D721Med (cell line): ENCODE data around the gene AS3MT.

ENCODE experiments used
- DNase-seq: peaks from one replicate; pipeline ENCODE4 v3.0.0; 2011; ENCODE audit warnings: low spot score; ENCODE audit not compliant: insufficient read length
- FAIRE-seq: peaks from 2 replicates; lab custom pipeline; 2011; peaks lifted over from hg19 to GRCh38; lab: Jason Lieb, UNC
- TF ChIP-seq, protein P1 (sequence below): IDR thresholded peaks from 2 replicates; pipeline ENCODE4 v1.5.1; 2012; ENCODE audit warnings: mild to moderate bottlenecking, control low read depth; ENCODE audit not compliant: insufficient read depth; ENCODE audit errors: missing control alignments

The AS3MT gene

DNA sequence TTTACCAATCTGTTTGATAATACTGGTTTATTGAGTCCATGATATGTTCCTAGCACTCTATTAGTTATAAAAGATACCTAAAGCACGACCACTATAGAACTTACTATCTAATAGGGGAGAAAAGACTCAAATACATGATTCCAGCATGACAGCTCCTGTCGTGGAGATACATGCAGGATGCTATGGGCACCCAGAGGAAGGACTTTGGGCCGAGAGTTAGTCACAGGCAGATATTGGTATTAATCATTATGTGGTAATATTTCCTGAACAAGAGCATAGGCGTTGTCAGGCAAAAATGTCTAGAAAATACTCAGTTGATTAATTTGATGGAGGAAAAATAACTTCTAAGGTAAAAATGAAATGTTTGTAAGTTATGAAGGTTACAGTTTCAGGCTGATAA is 80.6 kb downstream of the AS3MT start:
- no peak for DNase-seq
- FAIRE-seq: no peak
- TF ChIP-seq, protein P1, sequence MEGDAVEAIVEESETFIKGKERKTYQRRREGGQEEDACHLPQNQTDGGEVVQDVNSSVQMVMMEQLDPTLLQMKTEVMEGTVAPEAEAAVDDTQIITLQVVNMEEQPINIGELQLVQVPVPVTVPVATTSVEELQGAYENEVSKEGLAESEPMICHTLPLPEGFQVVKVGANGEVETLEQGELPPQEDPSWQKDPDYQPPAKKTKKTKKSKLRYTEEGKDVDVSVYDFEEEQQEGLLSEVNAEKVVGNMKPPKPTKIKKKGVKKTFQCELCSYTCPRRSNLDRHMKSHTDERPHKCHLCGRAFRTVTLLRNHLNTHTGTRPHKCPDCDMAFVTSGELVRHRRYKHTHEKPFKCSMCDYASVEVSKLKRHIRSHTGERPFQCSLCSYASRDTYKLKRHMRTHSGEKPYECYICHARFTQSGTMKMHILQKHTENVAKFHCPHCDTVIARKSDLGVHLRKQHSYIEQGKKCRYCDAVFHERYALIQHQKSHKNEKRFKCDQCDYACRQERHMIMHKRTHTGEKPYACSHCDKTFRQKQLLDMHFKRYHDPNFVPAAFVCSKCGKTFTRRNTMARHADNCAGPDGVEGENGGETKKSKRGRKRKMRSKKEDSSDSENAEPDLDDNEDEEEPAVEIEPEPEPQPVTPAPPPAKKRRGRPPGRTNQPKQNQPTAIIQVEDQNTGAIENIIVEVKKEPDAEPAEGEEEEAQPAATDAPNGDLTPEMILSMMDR: no peak

DNA sequence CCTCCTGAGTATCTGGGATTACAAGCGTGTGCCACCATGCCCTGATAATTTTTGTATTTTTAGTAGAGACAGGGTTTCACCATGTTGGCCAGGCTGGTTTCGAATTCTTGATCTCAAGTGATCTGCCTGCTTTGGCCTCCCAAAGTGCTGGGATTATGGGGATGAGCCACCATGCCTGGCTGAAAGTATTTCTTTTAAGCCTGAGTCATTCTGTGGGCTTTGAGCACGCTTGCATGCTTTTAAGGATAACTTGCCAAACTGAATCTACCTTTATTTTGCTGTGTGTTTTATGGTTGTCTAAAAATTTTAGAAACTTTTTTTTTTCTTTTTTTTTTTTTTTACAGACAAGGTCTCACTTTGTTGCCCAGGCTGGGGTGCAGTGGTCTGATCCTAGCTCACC is 82.0 kb downstream of the AS3MT start:
- no peak for DNase-seq
- TF ChIP-seq, protein P1: no peak
- no peak for FAIRE-seq
